Inflammatory macrophage treated with lipopolysaccharide for 4 hours (primary cell): ENCODE measurements around the gene SNRPB.

Experiments used
- DNase-seq: peaks from one replicate; pipeline ENCODE4 v3.0.0-alpha.2; 2020

The SNRPB gene

DNA sequence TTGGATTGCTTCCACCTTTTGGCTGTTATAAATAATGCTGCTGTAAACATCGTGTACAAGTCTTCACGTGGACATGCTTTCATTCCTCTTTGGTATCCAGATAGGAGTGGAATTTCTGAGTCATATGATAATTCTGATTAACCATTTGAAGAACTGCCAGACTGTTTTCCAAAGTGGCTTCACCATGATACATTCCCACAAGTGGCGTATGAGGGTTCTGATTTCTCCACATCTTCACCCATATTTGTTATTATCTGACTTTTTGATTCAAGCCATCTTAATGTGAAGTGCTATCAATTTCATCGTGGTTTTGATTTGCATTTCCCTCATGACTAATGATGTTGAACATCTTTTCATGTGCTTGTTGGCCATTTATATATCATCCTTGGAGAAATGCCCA, 2.9 kb upstream of the SNRPB start:
- no peak for DNase-seq

DNA sequence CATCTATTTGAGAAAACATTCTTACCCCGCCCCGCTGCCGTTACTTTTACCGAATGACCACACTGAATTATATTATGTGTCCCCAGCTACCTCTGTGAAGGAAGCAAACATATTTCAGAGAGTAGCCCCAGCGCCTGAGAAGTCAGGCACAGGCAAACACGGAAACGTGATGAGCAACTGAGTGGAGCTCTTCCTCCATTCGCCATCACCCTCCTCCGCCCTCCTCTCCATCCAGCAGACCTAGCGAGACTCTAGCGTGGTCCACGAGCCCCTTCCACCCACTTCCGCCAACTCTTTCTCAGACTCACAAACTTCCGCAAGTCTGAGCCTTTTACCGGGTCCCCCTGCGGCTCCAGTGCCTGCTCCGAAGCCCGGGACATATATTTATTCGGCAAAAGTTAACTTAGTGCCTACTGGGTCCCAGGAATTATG, 582 bp downstream of the SNRPB start:
- peak; percentile 60 for DNase-seq

DNA sequence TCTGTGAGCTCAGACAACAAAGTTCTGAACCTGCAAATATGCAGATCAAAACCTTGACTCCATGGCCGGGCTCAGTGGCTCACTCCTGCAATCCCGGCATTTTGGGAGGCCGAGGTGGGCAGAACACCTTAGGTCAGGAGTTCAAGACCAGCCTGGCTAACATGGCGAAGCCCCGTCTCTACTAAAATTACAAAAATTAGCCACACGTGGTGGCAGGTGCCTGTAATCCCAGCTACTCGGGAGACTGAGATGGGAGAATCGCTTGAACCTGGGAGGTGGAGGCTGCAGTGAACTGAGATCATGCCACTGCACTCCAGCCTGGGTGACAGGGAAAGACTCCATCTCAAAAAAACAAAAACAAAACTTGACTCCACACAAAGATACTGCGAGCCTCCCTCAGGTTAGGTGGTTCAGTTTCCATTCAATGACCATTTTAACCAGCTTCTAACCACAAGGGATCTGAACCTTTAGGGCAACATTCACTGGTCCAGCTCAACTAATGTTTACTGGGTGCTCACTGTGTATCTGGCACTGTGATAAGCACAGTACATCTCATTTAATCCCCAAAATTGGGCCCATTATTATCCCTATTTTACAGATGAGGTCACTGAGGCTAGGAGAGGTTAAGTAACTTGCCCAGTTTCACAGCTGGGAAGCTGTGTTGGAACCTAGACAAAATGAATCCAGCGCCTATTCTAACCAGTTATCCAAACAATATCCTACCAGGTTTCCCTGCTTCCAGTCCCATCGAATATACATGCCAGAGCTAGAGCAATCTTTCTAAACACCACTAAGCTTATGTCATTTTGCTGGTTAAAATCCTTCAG, 1.8 kb downstream of the SNRPB start:
- no peak for DNase-seq

DNA sequence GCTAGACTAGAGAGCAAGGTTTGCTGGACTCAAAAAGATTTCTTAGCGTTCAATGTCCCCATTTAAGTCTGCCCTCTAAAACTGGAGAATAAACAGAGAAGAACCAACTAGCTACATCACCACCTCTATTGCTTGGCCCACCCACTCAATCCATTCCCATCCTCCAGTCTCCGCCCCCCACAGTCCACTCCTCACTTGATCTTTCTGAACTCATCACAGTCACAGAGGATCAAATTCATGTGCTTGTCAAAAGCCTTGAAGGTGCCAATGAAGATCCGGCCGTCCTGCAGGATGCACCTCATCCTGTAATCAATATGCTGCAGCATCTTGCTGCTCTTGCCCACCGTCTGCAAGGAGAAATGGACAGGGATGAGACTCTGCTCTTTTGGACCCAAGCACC, 3.2 kb downstream of the SNRPB start:
- no peak for DNase-seq

DNA sequence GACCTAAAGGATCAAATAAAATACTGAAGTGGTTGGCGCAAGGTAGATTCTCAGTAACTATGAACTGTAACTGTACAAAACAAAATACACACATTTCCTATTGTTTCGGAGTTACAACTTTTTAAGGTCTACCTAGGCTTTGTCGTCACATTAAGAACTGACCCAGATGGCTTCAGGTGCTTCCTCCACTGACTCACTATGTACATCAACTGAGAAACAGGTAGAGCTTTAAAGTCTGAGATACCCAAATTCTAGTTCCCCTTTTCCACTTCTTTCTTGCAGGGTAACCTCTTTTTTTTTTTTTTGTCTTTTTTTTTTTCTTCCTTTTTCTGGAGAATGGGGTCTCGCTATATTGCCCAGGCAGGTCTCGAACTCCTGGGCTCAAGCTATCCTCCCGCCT, 5.5 kb downstream of the SNRPB start:
- DNase-seq: no peak

DNA sequence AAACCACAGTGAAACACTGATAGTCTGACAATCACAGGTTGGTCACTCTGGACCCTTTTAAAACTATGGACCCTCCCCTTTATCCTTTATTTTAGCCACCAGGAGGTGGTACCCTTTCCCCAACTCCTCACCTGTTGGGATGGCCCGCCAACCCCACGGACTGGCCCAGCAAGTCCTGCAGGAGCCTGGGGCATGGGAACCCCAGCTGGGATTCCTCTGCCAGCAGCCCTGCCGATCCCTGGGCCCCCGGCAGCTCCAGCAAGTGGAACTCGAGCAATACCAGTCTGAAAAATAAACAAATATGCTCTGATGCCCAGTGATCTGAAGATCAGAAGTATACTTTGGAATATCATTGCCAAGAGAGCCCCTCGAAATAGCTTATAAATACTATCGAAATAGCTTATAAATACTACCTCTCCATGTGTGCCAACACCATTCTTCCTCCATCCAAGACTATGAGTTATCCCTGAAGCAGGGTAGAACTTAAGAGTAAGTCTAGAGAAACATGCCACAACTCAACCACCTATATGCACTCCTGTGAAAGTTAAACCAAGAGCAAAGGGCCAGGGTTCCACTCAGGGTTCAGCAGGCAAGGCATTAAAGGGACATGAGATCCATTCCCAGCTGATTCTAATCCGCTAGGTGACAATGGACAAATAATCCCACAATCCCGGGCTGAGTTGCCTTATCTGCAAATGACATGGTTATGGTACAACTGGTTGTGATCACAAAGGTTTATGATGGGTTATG, 6.8 kb downstream of the SNRPB start:
- no peak for DNase-seq

DNA sequence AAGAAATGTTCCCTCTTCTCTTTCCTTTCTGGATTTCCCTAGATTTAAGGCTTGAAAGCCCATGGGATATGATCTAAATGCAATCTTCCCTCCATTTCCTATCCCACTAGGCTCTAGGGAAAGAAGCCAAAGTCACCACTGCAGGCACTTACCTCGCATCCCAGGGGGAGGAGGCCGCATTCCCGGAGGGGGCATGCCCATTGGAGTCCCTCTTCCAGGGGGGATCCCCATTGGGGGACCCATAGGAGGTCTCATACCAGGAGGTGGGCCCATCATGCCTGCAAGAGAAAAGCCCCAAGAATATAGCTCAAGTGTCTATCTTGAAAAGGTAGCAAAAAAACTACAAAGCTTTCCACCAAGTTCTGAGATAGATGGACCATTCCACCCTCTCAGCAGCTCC, 8.1 kb downstream of the SNRPB start:
- DNase-seq: no peak

DNA sequence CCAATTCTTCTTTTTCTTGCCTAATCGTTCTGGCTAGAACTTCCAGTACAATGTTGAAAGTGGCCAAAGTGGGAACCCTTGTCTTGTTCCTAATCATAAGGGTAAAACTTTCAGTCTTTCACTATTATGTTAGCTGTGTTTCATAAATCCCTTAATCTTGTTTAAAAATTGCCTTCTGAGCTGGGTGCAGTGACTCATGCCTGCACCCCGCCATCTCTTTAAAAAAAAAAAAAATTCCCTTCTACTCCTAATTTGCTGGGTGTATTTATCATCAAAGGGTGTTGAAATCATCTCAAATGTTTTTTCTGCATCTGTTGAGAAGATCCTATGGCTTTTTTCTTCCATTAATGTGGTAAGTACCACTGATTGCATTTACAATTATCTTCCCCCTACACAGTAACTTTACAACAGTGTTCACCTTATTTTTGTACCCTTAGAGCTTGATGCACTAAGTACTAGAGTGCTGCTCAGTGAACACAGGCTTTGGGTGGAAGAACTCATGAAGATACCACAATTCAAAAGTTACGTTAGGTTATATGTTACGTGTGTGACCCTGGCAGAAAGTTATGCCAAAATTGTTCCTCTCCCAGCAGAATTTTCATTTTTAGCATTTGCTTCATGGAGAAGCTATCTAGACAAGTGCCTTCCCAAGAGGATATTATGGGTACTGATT, 9.7 kb downstream of the SNRPB start:
- DNase-seq: no peak

DNA sequence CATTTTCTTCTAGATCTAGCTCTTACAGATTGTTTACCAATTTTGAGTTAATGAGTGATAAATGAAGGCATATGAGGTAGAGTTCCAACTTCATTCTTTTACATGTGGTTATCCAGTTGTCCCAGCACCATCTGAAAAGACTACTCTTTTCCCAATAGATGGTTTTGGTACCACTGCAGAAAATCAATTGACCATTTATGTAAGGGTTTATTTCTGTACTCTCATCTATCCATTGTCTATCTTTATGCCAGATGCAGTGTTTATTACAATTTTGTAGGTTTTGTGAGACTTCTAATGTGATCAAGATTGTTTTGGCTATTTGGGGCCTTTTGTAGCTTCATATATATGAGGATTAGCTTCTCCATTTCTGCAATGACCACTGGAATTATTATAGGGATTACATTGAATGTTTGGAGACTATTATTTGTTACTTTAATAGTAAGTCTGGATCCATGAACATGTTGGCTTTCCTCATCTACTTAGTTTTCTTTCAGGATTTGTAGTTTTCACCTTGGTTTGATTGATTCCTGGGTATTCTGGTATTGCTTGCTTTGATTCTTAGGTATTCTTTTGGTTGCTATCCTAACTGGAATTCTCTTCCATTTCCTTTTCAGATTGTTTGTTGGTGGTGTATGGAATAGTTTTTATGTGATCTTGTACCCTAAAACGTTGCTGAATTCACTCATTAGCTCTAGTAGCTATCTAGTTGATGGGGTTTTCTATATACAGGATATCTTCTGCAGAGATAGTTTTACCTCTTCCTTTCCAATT, 10.4 kb downstream of the SNRPB start:
- DNase-seq: no peak

DNA sequence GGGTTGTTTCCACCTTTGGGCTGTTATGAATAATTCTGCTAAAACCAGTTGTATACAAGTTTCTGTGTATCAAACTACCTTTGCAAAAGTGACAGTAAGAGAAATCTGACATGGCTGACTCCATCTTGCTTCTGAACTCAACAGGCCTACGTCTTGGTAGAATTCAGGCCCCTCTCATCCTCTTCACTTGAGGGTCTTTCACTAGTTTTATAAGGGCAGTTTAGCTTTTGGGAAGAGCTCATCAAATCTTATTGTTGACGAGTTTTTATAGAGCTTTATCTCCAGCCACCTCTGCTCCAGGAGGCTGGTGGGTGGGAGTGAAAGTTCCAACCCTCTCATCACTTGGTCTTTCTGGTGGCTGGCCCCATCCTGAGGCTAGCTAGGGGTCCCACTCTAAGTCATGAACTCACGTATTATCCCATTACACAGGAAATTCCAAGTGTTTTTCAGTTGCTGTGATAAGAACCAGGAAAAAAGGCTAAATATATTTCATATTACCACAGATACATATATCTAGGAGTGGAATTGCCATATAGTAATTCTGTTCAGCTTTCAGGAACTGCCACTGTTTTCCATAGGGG, 11.6 kb downstream of the SNRPB start:
- DNase-seq: no peak

DNA sequence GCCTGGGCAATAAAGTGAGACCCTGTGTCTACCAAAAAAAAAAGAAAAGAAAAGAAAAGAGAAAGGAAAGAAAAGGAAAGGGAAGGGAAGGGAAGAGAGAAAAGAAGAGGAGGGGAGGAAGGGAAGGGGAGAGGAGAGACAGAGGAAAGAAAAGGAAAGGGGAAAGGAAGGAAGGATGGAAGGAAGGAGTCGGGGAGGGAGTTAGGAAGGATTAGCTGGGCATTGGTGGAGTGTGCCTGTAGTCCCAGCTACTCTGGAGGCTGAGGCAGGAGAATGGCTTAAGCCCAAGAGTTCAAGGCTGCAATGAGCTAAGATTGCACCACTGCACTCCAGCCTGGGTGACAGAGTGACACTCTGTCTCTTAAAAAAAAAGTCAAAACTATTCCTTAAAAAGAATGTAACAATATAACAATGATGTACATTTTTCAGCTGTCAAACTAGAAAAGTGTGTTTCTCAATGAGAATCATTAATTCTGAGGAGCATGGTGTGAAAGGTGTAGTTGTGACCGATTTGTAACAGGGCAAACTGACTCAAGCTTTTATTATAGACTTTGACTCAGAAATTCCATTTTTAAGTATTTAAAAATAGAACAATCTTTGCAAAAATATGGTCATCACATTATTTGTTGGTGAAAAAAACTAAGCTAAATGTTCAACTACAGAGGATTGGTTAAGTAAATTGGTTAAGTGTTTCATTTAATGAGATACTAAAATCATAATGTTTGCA, 14.7 kb downstream of the SNRPB start:
- DNase-seq: no peak

DNA sequence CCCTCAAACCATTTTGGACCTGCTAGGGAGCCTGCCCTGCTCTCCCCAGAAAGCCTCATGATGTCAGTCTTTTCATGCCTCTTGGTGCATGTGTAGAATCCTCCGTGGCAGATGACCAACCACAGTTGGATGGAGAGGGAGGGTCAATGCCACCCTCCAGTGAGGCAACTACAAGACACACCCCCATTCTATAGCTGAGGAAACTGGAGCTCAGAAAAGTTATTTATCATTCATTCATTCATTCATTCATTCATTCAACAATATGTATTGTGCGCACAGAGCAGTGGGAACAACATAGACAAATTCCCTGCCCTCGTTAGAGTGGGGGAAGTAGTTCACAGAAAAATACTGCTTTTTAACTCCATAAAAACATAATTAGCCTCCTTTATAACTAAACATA, 16.8 kb downstream of the SNRPB start:
- no peak for DNase-seq

DNA sequence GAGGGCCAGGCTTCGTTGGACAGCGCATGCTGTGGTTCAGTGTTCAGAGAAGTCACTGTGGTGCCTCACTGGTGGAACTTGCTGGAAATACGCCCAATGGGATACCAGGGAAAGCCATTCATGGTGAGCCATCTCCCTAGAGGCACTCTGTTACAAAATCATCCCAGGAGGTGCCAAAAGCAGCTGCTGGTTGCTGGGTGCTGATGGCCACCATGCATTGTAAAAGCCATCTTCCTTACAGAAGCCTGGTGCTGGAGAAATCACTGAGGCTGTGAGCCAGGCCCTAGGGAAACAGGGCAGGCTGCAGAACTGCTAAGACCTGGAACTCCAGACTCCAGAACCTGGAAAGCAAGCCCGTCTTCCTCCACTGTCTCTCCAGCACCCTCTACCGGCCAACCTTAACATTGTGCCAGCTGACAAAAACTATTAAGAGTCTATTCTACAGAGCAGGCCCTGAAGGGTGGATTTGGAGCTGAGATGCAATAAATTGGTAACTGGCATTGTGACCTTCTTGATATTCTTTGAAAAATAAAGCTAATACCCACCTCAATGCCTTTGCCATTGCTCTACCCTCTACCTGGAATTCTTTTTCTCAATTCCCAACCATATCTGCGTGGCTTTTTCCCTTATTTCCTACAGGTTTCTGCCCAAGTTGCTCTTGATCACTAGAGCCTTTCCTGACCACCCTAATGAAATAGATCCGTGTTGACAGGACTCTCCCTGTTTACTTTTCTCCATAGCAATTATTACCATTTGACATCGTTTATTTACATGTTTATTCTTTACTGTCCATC, 18.5 kb downstream of the SNRPB start:
- peak; percentile 68 for DNase-seq

DNA sequence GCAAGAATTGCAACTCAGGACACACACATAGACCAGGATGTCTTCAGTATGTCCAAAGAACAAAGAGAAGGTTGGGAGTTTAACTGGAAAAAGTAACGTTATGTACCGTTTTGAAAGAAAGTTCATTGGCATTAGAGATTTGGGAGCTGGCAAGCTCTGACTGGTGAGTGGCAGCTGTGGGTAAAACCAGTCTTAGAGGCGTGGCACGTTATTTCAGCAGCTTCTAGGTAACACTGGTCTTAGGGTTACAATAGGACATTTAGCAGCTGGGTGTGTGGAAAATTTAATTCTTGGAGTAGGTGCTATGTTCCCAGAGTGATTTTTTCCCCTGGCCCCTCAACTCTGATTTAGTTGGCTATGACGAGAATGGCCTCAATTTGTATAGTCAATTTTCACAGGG, 19.2 kb downstream of the SNRPB start:
- no peak for DNase-seq

DNA sequence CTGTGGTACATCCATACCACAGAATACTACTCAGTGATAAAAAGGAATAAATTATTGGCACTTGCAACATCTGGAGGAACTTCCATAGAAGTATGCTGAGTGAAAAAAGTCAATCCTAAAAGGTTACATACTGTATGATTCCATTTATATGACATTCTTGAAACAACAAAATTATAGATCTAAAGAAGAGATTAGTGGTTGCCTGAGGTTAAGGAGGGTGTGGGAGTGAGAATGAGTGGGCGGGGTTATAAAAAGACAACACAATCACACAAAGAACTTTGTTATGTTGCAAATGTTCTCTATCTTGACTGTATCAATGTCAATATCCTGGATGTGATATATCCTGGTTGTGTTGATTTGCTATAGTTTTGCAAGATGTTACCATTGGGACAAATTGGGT, 21.2 kb downstream of the SNRPB start:
- DNase-seq: no peak

DNA sequence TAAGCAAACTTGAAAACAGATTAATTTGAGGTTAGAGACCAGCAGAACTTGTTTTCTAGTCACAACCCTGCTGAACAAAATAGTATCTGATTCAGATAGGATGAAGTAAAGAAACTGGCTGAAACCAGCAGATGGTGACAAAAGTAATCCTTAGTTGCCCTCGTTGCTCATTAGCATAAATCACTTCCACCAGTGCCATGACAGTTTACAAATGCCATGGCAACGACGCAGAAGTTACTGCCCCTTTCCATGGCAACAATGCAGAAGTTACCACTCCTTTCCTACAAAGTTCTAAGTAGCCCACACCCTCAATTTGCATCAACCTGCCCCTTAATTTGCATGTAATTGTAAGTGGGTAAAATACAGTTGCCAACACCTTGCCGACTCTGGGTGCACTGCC, 23.7 kb downstream of the SNRPB start:
- peak; percentile 66 for DNase-seq

DNA sequence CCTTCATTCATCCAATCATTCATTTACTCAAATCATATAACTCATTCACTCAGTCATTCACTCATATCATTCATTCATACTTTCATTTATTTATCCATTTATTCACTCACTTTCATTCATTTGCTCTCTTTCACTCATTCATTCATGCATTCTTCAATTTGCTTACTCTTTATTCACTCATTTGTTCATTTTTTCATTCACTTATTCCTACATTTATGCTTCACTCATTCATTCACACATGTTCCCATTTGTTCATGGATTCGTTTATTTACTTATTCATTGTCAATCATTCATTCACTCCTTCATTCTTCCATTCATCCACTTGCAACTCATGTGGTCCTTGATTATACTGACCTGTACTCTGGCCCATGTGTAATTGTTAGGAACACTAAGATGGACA, 39.4 kb downstream of the SNRPB start:
- no peak for DNase-seq

DNA sequence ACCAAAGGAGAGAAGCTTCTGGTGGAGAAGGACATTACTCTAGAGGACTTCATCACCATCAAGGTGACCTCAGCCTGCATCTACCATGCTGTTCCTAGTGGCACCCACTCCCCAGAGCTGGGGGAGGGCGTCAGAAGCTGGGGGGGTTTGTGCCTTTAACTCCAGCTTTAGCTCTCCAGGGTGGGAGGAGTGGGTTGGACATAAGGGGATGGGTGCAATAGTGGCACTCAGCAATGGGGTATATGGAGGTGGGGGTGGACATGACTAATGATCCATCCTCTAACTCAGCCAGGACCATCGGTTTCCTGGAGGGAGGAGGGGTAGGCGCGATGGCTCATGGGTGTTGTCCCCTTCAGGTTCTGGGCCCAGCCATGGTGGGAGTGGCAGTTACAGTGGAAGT, 40.1 kb downstream of the SNRPB start:
- no peak for DNase-seq

DNA sequence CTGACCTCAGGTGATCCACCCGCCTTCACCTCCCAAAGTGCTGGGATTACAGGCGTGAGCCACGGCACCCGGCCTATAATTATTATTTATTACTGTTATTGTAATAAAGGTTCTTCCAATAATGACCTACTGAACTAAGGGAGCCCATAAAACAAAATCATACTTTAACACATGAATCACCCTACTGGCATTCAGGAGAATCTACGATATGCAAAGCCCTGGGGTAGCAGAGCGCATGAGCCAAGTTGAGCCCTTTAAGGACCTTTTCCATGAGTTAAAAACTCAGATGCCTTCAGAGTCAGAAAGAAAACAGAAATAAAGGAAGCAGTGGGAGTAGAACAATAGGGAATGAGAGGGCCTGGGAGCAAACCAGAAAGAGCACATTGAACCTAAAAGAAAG, 41.5 kb downstream of the SNRPB start:
- no peak for DNase-seq

DNA sequence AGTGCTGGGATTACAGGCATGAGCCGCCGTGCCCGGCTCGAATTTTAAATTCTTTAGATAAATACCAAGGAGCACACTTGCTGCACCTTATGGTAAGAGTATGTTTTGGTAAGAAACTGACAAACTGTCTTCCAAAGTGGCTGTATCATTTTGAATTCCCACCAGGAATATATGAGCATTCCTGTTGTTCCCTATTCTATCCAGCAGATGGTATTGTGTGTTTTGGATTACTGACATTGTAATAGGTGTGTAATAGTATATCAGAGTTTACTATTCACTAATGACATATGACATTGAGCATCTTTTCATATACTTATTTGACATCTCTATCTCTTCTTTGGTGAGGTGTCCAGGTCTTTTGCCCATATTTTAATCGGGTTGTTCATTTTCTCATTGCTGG, 49.3 kb downstream of the SNRPB start:
- no peak for DNase-seq

DNA sequence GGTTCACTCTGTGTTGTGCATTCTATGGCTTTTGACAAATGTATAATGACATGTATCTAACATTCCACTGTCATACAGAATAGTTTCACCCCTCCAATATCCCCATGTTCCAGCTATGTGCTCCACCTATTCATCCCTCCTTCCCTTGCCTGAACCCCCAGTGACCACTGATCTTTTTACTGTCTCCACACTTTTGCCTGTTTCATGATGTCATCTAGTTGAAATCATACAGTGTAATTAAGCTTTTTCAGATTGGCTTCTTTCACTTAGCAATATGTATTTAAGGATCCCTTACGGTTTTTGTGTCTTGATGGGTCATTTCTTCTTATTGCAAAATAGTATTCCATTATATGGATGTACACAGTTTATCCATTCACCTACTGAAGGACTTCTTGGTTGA, 50.1 kb downstream of the SNRPB start:
- DNase-seq: no peak
